HPDE6-E6E7 (cell line): ENCODE data around the gene RAB13.

Experiments
- DNase-seq: peaks from one replicate; pipeline ENCODE4 v3.0.0; 2011; ENCODE audit warnings: missing footprints; ENCODE audit errors: extremely low spot score

RAB13 gene

DNA sequence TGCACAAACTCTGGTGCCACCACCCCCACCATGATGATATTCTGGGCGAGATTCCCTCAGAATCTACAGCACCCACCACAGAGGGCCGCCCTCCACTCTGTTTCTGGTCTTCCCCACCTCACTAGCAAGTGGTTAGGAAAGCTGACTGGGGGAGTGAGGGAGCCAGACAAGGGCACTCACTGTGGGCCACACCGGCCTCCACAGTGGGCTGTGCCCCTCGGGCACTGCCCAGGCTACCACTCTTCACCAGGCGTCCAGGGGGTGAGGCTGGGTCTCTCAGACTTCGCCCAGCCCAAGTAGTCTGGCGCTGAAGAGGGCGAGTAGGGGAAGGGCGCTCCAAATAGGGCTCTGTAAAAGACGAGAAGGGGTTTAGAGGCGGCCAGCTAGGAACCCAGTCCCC is 52.2 kb downstream of the RAB13 start:
- DNase-seq: no peak

GRCh38 chr1:153933430-153933829 is 52.7 kb downstream of the RAB13 start:
- no peak for DNase-seq

GRCh38 chr1:153932156-153933131 is 53.7 kb downstream of the RAB13 start:
- no peak for DNase-seq
